KOPT-K1 (cell line): ENCODE results near the gene SUSD3.

Experiments used
- H3K27ac ChIP-seq: fragments of 200-600 bp; sonication (generic); 2 replicates; pipeline ENCODE4 v1.5.1; 2016; ENCODE audit warnings: antibody characterized with exemption, mild to moderate bottlenecking, low read depth, low read length; ENCODE audit not compliant: poor library complexity, severe bottlenecking
- H3K36me3 ChIP-seq: fragments of 200-600 bp; sonication (generic); 2 replicates; pipeline ENCODE4 v1.5.1; 2017; ENCODE audit warnings: antibody characterized with exemption, mild to moderate bottlenecking, low read length, moderate library complexity; ENCODE audit not compliant: insufficient read depth
- H3K9me3 ChIP-seq: fragments of 200-600 bp; sonication (generic); 2 replicates; pipeline ENCODE4 v1.5.1; 2017; ENCODE audit warnings: antibody characterized with exemption, low read length, mild to moderate bottlenecking; ENCODE audit not compliant: insufficient read depth, poor library complexity, severe bottlenecking

The SUSD3 gene

DNA sequence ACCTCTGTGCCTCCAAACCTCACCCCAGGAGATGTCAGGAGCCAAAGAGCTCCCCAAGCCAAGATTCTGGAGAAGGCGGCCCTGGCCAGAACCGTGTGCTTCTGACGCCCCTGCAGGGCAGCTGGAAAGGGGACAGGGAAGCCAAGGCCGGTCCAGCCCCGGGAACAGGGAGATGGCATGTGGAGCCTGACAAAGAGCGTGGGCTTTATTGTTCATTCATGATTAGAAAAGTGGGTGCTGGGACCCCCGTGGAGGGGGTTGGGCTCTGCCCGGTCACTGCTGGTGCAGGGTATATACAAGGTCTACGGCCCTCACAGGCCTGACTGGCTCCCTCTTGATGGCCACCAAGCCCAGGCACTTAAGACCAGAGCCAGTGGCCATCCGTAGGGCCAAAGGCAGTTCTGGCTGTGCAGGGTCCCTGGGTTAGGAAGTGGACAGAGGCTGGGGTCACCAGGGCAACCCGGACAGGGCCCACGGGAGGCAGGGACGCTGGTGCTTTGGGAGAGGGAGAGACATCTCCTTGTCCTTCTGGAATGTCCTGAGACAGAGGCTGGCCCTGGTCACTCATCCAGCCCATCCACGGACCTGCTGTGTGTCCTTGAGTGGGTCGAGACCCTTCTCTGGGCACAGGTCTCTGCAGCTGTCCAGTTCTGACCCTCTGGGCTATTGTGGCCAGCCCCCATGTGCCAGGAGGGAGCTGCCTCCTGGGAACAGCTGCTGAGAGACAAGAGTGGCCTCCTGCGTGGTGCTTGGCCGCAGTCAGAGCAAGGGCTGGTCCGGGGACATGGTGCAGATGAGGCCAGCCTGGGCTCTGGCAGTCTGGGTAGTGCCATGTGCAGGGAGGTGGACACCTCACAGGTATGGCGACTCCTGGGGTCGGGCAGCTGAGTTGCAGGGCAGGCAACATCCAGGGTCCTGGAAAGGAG, 63.1 kb downstream of the SUSD3 start:
- Histone ChIP-seq H3K27ac (no peak overlapping the region), H3K36me3 (no peaks in the 10 kb centered on the region), H3K9me3 (no peaks in the 10 kb centered on the region)

DNA sequence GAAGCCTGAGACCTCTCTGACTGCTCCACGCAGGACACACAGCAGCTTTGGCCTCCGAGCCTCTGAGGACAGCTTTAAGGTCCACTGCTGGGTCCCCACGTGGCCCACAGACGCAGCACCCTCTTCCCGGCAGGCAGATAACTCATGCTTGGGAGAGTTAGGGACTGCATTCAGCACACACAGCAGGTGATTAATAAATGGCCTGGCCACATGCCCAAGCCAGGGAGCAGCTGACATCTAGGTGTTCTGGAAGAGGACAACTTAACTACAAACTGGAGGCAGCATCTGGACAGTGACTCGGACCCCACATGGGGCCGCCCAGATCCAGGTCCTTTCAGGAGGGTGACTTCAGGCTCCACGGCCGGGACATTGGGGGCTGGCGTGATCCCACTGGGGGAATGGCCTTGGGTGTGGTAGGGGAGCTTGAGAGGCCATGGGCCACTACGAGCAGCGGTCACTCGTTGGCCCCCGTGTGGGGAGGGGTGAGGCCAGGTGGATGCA, 64.3 kb downstream of the SUSD3 start:
- no peaks in the 10 kb centered on the region for H3K9me3 ChIP-seq
- H3K27ac ChIP-seq: no peak overlapping the region
- H3K36me3 ChIP-seq: no peaks in the 10 kb centered on the region

DNA sequence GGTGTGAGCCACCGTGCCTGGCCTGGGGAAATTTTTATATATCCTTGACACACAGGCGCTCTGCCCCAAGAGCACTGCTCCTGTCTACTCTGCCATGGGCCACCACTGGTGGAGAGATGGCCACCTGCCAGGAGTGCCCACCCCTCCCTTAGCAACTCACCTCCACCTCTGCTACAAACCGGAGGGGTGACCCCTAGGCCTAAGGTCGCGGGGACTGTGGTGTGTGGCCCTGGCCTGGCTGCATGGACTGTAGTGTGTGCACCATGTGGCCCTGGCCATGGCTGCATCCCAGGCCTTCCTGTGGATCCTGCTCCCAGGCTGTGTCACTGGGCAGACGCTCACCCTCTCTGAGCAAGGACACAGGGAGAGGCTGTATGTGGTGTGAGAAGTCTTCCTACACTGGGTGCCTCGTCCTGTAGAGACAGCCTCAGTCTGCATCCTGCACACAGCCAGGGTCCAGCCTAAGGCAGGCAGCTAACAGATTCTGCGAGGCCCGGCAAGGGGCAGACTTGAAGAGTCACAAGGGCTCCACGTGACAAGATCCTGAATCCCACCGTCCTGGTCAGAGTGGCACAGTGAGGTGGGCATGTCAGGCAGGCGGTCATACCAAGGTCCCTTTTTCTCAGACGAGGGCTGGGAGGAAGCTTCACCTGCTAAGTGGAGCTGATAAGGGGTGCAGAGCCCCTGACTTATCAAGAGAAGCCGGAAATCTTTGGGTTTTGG, 65.2 kb downstream of the SUSD3 start:
- no peak overlapping the region for H3K27ac ChIP-seq
- no peaks in the 10 kb centered on the region for H3K9me3 ChIP-seq
- H3K36me3 ChIP-seq: no peaks in the 10 kb centered on the region

DNA sequence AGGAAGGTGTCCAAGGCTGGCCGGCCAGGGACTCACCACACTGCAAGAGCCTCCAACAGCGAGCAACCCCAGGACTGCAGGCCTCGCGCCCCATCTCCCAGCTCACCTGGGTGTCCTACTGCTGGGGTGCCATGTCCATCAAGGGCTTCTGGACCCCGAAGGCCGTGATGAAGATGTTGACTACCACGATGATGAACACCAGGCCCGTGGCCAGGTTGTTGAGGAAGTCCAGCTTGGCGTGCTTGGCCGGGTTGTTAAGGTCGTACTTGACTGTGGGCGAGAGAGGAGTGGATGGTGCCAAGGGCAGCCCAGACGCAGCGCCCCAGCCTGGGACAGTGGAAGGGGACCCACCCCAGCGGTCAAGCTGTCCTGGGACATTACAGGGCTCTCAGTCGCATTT, 66.3 kb downstream of the SUSD3 start:
- Histone ChIP-seq H3K36me3 (no peaks in the 10 kb centered on the region), H3K27ac (no peak overlapping the region), H3K9me3 (no peaks in the 10 kb centered on the region)

DNA sequence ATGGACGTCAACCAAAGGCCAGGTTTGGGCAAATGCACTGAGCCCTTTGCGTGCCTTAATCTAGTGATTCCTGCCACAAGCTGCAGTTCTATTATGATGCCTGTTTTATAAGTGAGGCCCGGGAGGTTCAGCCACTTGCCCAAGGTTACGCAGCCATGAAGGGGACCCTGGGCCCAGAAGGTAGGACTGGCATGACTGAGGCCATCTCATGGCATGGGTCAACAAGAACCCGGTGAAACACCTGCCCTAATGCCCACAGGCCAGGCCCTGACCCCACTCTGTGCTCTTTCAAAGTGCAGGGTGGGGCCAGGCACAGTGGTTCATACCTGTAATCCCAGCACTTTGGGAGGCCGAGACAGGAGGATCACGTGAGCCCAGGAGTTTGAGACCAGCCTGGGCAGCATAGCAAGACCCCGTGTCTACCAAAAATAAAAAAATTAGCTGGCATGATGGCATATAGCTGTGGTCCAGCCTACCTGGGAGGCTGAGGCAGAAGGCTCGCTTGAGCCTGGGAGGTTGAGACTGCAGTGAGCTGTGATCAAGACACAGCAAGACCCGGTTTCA, 66.9 kb downstream of the SUSD3 start:
- no peak overlapping the region for H3K27ac ChIP-seq
- no peaks in the 10 kb centered on the region for H3K36me3 ChIP-seq

DNA sequence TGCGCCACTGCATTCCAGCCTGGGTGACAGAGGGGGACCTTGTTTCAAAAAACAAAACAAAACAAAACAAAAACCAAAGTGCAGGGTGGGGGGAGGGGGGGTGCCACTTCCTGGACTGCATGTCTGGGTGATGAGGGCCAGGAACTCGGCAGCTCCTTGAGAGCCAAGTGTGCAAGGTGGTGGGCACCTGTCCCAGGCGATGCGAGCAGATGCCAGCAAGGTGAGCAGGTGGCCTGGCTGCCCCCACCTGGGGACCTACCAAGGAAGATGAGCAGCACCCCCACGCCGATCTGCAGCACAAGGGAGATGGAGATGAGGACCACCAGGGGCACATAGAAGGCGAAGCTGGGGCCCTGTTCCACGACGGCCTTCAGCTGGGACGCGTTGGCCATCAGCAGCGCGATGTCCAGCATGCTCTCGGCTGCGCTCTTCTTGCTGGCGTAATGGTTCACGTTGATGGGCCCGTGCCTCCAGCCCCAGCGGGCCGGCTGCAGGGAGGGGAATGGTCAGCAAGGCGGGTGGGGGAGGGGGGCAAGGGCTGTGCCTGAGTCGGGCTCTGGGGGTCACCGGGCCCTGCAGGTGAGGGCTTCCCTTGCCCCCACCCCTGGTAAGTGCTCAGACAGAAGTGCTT, 67.8 kb downstream of the SUSD3 start:
- no peaks in the 10 kb centered on the region for H3K36me3 ChIP-seq
- H3K9me3 ChIP-seq: no peaks in the 10 kb centered on the region
- H3K27ac ChIP-seq: no peak overlapping the region

More for the DNA sequence above, 66.9 kb downstream of the SUSD3 start:
- no peaks in the 10 kb centered on the region for H3K9me3 ChIP-seq

DNA sequence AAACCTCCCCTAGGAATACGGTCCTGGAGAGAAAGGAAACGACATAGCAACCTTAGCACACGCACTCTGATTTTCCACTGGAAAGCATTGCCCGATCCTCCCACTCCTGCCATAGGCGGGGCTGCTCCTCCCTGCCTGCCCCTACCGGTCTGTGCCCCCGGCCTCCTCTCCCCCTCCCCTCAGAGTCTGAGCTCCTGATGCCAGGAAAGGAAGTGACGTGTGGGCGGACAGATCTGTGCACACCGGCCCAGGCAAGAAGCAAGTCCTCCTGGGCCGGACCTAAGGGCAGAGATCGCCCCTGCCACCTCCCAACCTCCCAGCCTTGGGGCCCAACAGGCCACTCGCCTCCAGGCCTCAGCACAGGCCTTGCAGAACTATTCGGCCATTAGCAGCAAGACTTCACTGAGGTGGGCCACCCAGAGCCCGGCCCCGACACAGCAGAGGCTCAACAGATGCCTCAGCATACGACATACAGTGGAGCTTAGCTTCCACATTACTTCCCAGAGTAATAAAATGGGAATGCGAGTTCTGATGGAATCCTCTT, 68.4 kb downstream of the SUSD3 start:
- H3K36me3 ChIP-seq: no peaks in the 10 kb centered on the region
- H3K27ac ChIP-seq: no peak overlapping the region
- no peaks in the 10 kb centered on the region for H3K9me3 ChIP-seq

DNA sequence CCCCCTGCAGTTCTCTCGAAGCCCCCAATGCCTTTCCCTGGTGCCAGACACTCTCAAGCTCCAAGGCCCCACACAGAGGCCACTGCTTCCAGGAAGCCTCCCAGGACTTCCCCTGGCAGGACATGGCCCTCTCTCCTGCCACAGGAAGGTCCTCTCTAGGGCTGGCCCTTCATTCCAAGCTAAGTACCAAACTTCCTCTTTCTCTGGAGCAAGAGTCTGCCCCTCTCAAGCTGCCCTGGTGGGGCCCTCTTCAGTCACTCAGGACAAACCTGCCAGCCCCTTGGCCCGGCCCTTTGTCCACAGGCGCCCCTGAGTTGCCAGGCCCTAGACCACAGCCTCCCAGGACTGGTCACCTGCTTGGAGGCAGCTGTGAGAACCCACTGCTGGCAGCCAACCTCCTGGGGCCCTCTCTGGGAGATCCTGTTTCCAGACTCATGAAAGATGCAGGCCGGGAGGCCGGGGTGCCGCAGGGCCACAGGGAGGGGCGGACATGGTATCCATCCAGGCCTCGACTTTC, 69.0 kb downstream of the SUSD3 start:
- Histone ChIP-seq H3K36me3 (no peaks in the 10 kb centered on the region), H3K9me3 (no peaks in the 10 kb centered on the region), H3K27ac (no peak overlapping the region)

DNA sequence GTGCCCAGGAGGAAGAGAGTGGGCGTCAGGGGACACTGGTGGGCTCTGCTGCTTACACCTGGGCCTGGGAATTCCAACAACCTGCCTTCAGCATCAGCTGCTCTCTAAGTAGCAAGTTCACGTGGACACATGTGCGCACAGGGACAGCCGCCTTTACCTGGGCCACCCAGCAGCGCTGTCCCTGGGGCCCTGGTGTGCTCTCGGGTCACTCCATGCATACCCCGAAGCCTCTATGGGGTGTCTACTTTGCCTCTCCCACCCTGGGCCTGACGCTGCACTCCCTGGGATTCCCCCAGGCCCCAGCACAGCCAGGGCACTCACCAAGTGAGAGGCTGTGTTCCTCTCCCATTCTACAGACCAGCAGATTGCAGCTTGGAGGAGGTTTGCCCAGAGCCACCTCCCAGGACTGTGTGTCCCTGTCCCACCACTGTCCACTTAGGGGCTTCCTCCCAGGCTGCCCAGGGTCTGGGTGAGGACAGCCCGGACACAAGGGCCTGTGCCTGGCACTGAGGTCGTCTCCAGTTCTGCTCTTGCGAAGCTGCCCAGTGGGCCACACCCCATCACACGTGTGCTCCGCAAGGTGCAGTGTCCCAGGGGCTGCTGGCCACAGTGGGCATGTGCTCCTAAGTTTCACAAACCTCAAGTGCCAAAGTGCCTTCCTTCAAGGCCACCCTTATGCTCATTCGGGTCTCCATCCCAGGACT, 69.7 kb downstream of the SUSD3 start:
- Histone ChIP-seq H3K27ac (no peak overlapping the region), H3K9me3 (no peaks in the 10 kb centered on the region), H3K36me3 (no peaks in the 10 kb centered on the region)

DNA sequence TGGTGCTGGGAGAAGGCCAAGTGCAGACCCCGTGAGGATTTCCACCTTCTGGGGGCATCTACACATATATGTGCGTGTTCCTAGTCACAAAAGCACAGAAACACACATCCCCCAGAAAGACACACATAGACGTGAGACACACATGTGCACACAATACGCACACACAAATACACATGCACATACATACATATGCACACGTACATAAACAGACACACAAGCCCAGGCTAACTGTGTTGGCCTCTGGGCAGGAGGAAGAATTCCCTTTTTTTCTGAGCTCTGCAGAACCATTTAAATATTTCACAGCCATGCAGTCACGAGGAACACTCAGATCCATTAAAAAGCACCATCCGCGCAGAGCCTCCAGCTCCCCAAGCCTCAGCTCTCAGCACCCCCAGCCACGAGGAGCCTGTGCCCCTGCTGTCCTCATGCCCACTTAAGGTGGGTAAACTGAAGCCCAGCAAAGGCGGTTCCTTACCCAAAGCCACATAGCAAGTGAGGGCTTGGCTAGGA, 70.3 kb downstream of the SUSD3 start:
- Histone ChIP-seq H3K36me3 (no peaks in the 10 kb centered on the region), H3K9me3 (no peaks in the 10 kb centered on the region), H3K27ac (no peak overlapping the region)

DNA sequence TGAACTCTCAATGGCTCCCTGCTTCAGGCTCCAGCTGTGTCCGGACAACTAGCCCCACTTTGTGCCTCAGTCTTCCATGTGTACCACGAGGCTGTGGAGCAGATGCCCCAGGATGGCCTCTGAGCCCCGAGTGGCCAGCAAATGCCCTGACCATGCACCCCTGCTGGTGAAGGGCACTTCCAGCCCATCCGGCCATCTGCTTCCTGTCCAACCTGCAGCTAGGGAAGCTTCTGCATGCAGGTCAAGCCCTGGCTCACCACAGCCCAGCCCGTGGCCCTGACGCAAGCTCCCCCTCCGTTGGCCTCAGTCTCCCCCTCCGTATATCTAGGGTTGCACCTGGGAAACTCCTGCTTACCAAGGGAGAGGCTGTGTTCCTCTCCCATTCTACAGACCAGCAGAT, 70.8 kb downstream of the SUSD3 start:
- Histone ChIP-seq H3K27ac (no peak overlapping the region), H3K9me3 (no peaks in the 10 kb centered on the region), H3K36me3 (no peaks in the 10 kb centered on the region)

DNA sequence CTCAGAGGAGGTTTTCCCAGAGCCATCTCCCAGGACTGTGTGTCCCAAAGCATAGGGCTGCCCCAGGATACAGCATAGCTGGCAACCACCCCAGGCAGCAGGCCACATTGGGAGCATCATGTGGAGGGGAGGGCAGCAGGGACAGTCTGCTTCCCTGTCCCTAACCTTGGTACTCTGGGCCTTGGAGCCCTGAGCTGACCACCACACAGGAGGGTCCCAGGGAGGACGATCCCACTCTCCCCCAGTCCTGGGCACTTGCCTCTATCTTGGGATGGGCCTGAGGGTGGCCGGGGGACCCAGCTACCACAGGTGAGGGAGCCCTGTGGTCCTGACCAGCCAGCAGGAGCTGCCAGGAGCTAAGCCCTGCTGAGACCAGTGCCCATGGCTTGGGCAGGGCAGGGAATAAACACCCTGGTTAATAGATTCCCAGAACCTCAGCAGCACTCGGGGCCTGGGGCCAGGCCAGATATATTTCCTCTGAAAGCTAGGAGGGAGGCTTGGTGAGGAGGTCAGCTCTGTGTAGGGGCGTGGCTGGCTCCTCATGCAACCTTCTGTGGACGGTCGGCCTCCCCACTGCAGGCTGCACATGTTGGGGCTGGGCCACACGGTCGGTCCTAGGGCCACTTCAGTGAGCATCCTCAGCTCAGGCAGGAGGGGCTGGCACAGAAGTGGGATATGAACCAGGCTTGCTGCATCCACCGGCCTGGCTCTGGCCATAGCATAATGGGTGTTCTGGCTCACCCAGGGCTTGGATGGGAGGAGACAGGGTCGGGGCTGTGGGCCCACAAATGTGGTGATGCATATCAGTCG, 71.4 kb downstream of the SUSD3 start:
- no peak overlapping the region for H3K27ac ChIP-seq
- no peaks in the 10 kb centered on the region for H3K36me3 ChIP-seq
- no peaks in the 10 kb centered on the region for H3K9me3 ChIP-seq

DNA sequence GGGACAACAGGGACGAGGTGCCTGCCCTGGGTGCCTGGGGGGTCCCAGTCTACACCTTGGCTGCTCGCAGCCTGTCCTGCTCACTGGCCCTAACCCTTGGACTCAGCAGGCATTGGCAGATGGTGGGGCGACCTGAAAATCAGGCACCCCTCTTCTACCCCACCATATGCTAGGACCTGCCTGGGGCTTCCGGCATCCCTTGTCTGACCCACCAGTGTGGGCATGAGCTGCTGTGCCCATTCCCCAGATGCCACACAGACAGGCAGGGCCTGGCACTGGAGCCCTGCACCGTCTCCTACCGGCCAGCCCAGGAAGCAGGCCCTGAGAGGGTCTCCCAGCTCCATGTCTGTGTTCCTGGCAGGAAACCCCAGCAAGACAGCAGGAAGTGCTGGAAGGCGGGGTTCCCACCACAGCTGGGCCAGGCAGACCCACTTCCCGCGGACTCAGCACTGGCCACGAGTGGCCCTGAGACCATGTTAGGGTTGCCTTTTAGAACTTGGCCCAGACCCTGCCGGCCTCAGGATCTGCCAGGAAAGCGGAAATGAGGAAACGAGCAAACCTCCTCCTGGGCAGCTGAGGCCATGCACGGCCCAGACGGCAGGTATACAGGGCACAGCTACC, 72.5 kb downstream of the SUSD3 start:
- H3K9me3 ChIP-seq: no peaks in the 10 kb centered on the region
- H3K27ac ChIP-seq: no peak overlapping the region
- H3K36me3 ChIP-seq: no peaks in the 10 kb centered on the region
